HG03521 (cell line): Measurements from ENCODE around the gene APBB1IP.

Source experiments
- ATAC-seq: cut with Tn5 transposase; IDR thresholded peaks from one replicate; pipeline ENCODE4 v1.9.1; 2021; ENCODE audit warnings: mild to moderate bottlenecking, moderate library complexity; ENCODE audit not compliant: unreplicated experiment

APBB1IP gene

DNA sequence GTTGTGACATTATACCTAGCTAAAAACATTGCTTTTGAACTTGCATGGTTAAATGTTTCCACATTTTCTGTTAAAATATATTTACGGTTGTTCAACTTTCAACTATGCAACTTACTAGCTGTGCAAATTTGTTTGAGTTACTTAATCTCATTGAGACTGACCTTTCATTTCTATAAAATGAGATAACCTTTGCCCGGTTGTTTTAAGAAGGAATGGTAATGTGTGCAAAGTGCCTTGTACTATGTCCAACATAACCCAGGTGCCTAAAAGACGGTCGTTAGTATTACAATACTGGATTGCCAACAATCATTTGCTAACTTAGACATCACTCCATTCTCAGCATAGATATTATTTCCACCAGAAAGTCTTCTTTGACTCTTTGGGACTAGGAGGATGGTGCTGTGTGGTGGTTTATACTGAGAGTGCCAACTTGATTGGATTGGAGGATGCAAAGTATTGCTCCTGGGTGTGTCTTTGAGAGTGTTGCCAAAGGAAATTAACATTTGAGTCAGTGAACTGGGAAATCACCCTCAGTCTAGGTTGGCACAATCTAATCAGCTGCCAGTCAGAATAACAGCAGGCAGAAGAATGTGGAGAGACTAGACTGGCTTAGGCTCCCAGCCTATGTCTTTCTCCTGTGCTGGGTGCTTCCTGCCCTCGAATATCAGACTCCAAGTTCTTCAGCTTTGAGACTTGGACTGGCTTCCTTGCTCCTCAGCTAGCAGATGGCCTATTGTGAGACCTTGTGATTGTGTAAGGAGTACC lies 174.2 kb downstream of the APBB1IP start:
- no peak for ATAC-seq
